Ovary (tissue), 3 donors: ENCODE measurements around the gene WBP11.

ENCODE experiments used
- CTCF ChIP-seq, 3 donors: fragments of 450-650 bp in 2 of 3; fragments of 200-600 bp in 1 of 3; IDR thresholded peaks; one replicate each; pipeline versions ENCODE4 v1.5.1 to v1.8.0; 2016 to 2022; ENCODE audit warnings: antibody characterized with exemption in 3 of 3, mild to moderate bottlenecking in 1 of 3
- EP300 ChIP-seq: sonication (generic); formaldehyde crosslinking; IDR thresholded peaks from one replicate; pipeline ENCODE4 v1.6.1; 2017; ENCODE audit warnings: antibody characterized with exemption
- POLR2A ChIP-seq: fragments of 450-650 bp; IDR thresholded peaks from one replicate; pipeline ENCODE4 v1.6.1; 2017; ENCODE audit warnings: antibody characterized with exemption, mild to moderate bottlenecking, moderate library complexity
- donor health status: DM: no; HTN: no; CAD: no.

- TF ChIP-seq POLR2A: no peak
- no peak for TF ChIP-seq CTCF (IDR thresholded peaks at IDR 0.05)
- TF ChIP-seq EP300: no peak
Observed at GRCh38 chr12:14849661-14850060, 46.4 kb upstream of the WBP11 start.
